HepG2 (cell line): ENCODE results near the gene RPLP2. TPM values are rescaled to one million over a fixed set of nuclear protein-coding genes. Genes with fewer than 3 reads are reported as not detected.

ENCODE experiments used
- CCDC6 ChIP-seq: sonication (generic); formaldehyde crosslinking; IDR thresholded peaks from 2 replicates; pipeline ENCODE4 v1.8.1; 2022; ENCODE audit warnings: mild to moderate bottlenecking, missing genetic modification reagents, moderate library complexity
- GPN1 ChIP-seq: sonication (generic); formaldehyde crosslinking; IDR thresholded peaks from 2 replicates; pipeline ENCODE4 v1.5.1; 2020; ENCODE audit warnings: missing genetic modification reagents, borderline replicate concordance
- HCFC1 ChIP-seq: fragments of 150-350 bp; IDR thresholded peaks from 2 replicates; pipeline ENCODE4 v1.6.1; 2014; ENCODE audit warnings: low read depth, low read length
- HNRNPH1 ChIP-seq: fragments of 200-400 bp; formaldehyde crosslinking; optimal IDR thresholded peaks from 2 replicates; pipeline ENCODE3; 2017; ENCODE audit warnings: mild to moderate bottlenecking, low read depth, low read length
- HOXA3 ChIP-seq: sonication (generic); formaldehyde crosslinking; IDR thresholded peaks from 2 replicates; pipeline ENCODE4 v1.5.0; 2020; ENCODE audit warnings: missing genetic modification reagents
- MNT ChIP-seq: fragments of 450-650 bp; IDR thresholded peaks from 2 replicates; pipeline ENCODE4 v1.6.1; 2016
- POGZ ChIP-seq: sonication (generic); formaldehyde crosslinking; IDR thresholded peaks from 2 replicates; pipeline ENCODE4 v1.4.0; 2020; ENCODE audit warnings: mild to moderate bottlenecking, missing genetic modification reagents
- RORA ChIP-seq: sonication (generic); formaldehyde crosslinking; IDR thresholded peaks from 2 replicates; pipeline ENCODE4 v1.5.0; 2020; ENCODE audit warnings: mild to moderate bottlenecking, missing genetic modification reagents, moderate library complexity
- ZBTB40 ChIP-seq, 2 experiments: fragments of 450-650 bp in 1 of 2; sonication (generic) in 1 of 2; formaldehyde crosslinking in 1 of 2; IDR thresholded peaks; 2 replicates each; pipeline versions ENCODE4 v1.6.1 to v1.8.0; 2016 to 2022; ENCODE audit warnings: antibody characterized with exemption in 1 of 2, mild to moderate bottlenecking in 1 of 2, missing genetic modification reagents in 1 of 2
- ZNF674 ChIP-seq: sonication (generic); formaldehyde crosslinking; IDR thresholded peaks from 2 replicates; pipeline ENCODE4 v1.5.0; 2020; ENCODE audit warnings: low read depth, mild to moderate bottlenecking, missing genetic modification reagents
- polyA plus RNA-seq, 8 experiments: library from polyadenylated mRNA; depleted of rRNA in 3 of 8; stranded (reverse) in 7 of 8; unstranded in 1 of 8; fragments of >200 nt; fragmentation: Illumina TruSeq in 4 of 8; extraction: Trizol in 4 of 8; gene quantifications; 2 replicates each; pipeline versions ENCODE4 v1.2.1 to v1.2.3, GENCODE V29; 2011 to 2016; ENCODE audit warnings: low read depth in 4 of 8, missing spikeins in 1 of 8, mixed read lengths in 1 of 8; ENCODE audit not compliant: insufficient read depth in 1 of 8
- total RNA-seq, 5 experiments: library from RNA; depleted of rRNA; stranded (reverse); fragments of >200 nt; fragmentation: Illumina TruSeq; extraction: Trizol; gene quantifications; 2 replicates each; pipeline ENCODE4 v1.2.3, GENCODE V29; 2016; ENCODE audit warnings: low read depth in 1 of 5
- TF ChIP-seq, protein P1 (sequence below): sonication (generic); formaldehyde crosslinking; IDR thresholded peaks from 2 replicates; pipeline ENCODE4 v1.5.0; 2020; ENCODE audit warnings: mild to moderate bottlenecking, missing genetic modification reagents
- TF ChIP-seq, protein P2 (sequence below), 2 experiments: sonication (generic) in 1 of 2; formaldehyde crosslinking in 1 of 2; IDR thresholded peaks; 2 replicates each; pipeline versions ENCODE4 v1.5.1 to v1.6.1; 2011 to 2020; ENCODE audit warnings: borderline replicate concordance in 1 of 2, low read depth in 1 of 2, low read length in 1 of 2, mild to moderate bottlenecking in 1 of 2, missing genetic modification reagents in 1 of 2, moderate library complexity in 1 of 2

The RPLP2 gene
- total and polyA plus RNA-seq, 2 of the 13 experiments (the other 11 are each of a cell fraction or from before 2014, with no cell fraction given), result 978 to 2,106 TPM

DNA sequence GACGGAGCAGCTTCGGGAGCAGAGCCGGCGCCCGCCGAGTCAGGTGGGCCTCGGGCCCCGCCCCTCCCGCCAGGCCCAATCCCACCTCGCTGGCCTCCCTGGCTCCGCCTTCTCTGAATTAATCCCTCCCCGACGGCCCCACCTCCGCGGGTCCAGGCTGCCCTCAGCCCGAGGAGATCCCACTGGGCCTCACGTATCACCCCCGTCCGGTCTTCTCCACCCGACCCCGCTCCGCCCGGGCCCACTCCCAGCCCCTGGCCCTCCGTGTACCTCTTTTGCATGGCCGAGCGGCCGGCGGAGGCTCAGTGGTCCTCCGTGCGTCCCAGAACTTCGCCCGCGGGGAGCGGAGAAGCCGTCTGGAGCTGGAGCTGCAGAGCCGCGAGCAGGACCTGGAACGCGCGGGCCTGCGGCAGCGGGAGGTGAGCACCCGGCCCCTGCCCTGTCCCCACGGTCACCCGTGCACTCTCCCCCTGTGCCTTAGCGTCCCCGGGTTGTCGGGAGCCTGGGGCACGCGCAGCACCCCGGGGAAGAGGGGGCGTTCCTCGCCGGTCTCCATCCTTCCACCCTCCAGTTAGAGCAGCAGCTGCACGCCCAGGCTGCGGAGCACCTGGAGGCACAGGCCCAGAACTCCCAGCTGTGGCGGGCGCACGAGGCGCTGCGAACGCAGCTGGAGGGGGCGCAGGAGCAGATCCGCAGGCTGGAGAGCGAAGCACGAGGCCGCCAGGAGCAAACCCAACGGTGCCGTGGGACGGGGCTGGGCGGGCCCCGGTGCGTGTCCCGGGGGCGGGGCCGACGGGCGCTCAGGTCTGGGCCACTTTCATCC is 20.7 kb downstream of the RPLP2 start (continued):
- TF ChIP-seq ZBTB40 (IDR thresholded peaks at IDR 0.05) (no peak), ZBTB40 (CRISPR knock-in tag; IDR thresholded peaks at IDR 0.05) (peak; percentile 37; the same call in 1 of the 2 replicates), CCDC6 (no peak), ZNF674 (CRISPR knock-in tag) (no peak), HCFC1 (no peak), RORA (CRISPR knock-in tag) (no peak), MNT (no peak), POGZ (CRISPR knock-in tag) (no peak), HNRNPH1 (no peak), GPN1 (no peak), HOXA3 (CRISPR knock-in tag) (peak; percentile 12; the same call in 1 of the 2 replicates)
- TF ChIP-seq, protein P1, sequence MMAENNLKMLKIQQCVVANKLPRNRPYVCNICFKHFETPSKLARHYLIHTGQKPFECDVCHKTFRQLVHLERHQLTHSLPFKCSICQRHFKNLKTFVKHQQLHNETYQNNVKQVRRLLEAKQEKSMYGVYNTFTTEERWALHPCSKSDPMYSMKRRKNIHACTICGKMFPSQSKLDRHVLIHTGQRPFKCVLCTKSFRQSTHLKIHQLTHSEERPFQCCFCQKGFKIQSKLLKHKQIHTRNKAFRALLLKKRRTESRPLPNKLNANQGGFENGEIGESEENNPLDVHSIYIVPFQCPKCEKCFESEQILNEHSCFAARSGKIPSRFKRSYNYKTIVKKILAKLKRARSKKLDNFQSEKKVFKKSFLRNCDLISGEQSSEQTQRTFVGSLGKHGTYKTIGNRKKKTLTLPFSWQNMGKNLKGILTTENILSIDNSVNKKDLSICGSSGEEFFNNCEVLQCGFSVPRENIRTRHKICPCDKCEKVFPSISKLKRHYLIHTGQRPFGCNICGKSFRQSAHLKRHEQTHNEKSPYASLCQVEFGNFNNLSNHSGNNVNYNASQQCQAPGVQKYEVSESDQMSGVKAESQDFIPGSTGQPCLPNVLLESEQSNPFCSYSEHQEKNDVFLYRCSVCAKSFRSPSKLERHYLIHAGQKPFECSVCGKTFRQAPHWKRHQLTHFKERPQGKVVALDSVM (CRISPR knock-in tag), result no peak
- TF ChIP-seq, protein P2, sequence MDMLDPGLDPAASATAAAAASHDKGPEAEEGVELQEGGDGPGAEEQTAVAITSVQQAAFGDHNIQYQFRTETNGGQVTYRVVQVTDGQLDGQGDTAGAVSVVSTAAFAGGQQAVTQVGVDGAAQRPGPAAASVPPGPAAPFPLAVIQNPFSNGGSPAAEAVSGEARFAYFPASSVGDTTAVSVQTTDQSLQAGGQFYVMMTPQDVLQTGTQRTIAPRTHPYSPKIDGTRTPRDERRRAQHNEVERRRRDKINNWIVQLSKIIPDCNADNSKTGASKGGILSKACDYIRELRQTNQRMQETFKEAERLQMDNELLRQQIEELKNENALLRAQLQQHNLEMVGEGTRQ (IDR thresholded peaks at IDR 0.05; ENCODE audit: low read depth, low read length), result peak; percentile 48; the same call in 1 of the 2 replicates
- TF ChIP-seq, protein P2 (CRISPR knock-in tag; IDR thresholded peaks at IDR 0.05; ENCODE audit: borderline replicate concordance), result peak; percentile 14; the same call in 1 of the 2 replicates
